RKO (cell line): ENCODE measurements around the gene ABI3BP.
A peak's percentile ranks its signal among the peaks of the same experiment; 100 is the strongest.

Experiments used
- DNase-seq: peaks from one replicate; pipeline ENCODE4 v3.0.0-alpha.2; 2016; ENCODE audit warnings: low spot score

ABI3BP gene

DNA sequence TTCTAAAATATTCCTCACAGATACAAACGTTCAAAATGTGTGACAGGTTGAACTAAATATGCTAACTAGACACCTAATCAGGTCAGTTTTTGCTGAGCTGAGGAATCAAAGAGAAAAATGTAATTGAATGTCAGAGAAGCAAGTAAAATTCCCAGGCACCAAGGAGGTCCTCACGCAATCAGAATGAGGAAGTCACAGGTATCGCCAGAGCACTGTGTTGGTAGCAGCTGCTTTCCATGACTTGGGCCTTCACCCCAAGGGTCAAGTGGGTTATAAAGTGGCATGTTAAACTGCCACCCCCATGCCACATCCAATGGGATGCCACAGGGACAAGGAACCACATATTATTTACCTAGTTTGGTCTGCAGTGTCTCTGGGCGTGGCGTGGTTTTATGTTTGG, 158.9 kb downstream of the ABI3BP start:
- no peak for DNase-seq

- DNase-seq = no peak
Observed at GRCh38 chr3:100833483-100833882, 159.7 kb downstream of the ABI3BP start.

- DNase-seq = no peak
Observed at GRCh38 chr3:100831629-100832028, 161.6 kb downstream of the ABI3BP start.

- no peak for DNase-seq
Observed at GRCh38 chr3:100830931-100831330, 162.3 kb downstream of the ABI3BP start.

DNA sequence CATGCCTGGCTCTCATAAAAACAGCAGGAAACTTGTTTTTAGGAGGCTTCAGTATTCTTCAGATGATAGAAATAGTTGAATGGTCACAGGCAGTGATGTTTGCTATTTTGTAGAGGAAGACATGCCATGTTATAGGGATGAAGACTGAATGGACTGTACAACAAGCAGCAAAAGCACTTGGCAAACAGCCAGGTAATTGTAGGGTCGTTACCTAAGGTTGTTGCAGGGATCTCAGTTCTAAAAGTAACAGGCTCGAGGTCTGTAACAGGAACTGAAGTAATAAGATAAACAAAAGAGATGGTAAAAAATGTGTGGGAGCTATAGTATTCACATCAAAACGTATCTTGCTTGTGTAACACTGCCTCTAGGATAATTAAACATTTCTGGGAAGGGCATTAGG, 167.6 kb downstream of the ABI3BP start:
- no peak for DNase-seq

DNA sequence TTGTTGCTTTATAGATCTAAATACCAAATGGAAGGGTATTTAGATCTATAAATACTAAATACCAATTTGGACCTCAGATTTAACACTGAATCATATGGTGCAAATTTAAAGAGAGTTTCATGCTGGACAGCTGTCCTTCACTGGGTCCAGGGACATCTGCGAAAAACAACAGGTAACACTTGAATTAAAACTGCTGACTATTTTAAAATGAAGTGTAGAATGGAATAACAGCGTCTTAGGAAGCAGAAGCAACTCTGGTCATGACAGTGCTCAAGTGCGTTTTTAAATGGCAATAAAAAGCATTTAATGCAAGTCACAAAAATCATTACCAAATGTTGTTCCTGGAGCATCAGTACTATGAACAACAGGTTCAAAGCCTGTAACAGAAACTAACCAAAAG, 177.6 kb downstream of the ABI3BP start:
- DNase-seq = no peak

DNA sequence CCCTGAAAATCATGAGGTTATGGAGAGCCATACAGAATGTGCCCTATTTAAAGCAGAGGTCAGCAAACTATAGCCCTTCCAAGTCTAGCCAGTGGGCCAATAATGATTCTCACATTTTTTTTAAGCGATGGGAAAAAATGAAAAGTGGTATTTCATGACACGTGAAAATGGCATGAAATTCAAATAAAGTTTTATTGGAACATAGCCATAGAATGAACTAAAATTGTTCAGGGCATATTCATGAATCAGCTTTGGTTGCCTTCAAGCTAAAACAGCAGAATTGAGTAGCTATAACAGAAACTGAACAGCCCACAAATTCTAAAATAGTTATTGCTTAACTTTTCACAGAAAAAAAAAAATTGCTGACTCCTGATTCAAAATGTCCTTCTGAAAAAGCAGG, 179.4 kb downstream of the ABI3BP start:
- DNase-seq = no peak

DNA sequence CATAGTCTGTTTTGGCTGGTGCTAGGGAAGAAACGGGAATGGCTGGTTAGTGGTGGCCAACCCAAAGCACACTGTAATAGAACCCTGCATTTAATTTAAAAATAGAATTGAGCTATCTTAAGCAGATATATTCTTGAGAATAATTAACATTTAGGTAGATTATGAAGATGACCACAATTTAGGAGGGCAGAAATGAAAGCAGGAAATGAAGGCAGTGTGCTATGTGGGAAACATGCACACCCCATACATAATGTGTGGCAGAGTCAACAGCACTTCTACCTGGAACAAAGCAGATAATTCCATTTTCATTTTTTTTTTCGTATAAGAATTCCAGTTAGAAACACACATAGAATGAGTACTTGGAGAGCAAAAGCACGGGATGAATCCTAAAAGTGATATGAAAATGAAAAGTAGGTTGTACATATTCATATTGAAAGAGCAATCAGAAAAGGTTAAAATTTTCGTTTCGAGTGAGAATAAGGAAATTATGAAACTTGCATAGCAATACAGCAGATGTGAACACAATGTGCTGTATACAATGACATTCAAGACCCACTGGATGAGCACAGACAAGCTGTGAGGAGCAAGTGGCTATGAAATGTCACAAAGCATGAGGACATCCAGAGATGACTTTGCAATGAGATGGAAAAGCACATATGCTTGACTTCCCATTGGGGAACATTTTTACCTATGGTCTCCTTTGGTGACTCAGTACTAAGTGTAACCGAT, 181.3 kb downstream of the ABI3BP start:
- no peak for DNase-seq

GRCh38 chr3:100810671-100811070, 182.6 kb downstream of the ABI3BP start:
- DNase-seq = no peak

DNA sequence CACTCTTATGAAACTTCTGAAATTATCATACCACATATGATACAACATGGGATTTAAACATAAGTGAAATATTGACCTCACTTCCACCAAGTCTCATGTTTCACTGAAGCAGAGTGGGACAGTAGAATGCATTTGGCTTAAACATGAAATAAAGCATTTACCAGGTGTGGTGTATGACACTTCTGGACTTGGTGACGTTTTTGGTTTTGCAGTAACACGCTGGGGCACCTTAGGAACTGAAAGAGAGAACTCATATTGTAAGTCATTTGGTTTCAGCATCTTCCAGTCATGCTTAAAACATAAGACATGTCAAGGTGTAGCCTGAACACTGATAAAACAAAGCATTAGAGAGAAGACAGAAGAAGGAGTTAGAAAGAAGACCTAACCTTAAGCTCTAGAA, 188.6 kb downstream of the ABI3BP start:
- DNase-seq = no peak

GRCh38 chr3:100803711-100804110, 189.5 kb downstream of the ABI3BP start:
- DNase-seq = no peak

DNA sequence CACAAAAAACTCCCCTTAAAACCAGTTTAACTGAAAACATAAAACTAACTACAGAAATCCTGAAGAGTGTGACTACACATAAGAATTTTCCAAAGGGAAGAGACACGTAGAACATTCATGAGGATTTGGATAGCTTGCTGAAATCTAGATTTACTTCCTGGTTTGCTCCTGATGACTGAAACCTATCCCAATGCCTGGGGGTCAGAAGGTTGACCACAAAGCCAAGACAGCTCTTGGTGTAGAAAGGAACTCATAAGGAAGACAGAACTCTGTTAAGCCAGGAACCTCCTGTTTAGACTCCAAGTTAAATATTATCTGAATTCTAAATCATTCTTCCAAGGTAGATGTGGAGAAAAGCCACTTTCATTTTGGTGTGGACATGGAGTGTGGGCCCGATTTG, 191.1 kb downstream of the ABI3BP start:
- no peak for DNase-seq

- no peak for DNase-seq
Observed at GRCh38 chr3:100798012-100798411, 195.2 kb downstream of the ABI3BP start.

- DNase-seq = peak; percentile 60
Observed at GRCh38 chr3:100796556-100796955, 196.7 kb downstream of the ABI3BP start.

DNA sequence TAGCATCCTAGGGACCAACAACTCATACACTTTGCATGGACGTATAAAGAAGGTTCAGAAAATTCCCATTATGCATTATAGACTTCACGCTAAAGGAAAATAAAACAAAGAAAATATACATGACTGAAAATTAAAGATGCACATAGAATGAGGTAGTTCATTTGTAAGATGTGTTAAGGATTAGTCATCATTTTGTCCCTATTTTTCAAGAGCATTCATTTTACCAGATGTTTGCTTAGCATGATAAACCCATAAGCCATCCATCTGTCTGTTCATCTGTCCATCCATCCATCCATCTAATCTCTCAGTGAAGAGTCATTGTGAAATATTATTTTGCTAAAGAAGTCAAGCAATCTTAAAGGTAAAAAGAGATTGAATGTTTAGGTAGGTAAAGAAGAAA, 203.6 kb downstream of the ABI3BP start:
- no peak for DNase-seq

DNA sequence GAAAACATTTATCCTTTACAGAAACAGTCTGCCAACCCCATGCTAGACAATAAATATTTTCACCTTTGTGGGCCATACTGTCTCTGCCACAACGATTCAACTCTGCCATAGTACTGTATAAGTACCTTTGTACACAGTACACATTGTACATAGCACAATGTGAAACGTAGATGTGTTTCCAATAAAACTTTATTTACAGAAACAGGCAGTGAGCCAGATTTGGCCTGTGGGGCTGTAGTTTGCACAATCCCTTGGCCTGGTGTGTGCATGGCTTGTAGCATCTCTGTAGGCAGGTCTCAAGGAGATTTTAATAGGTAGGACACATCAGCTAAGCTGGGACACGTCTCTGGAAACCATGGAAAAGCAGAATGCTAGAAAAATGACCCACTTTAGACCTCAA, 209.6 kb downstream of the ABI3BP start:
- no peak for DNase-seq

GRCh38 chr3:100782906-100783305, 210.3 kb downstream of the ABI3BP start:
- no peak for DNase-seq

GRCh38 chr3:100782348-100782747, 210.9 kb downstream of the ABI3BP start:
- DNase-seq = no peak

DNA sequence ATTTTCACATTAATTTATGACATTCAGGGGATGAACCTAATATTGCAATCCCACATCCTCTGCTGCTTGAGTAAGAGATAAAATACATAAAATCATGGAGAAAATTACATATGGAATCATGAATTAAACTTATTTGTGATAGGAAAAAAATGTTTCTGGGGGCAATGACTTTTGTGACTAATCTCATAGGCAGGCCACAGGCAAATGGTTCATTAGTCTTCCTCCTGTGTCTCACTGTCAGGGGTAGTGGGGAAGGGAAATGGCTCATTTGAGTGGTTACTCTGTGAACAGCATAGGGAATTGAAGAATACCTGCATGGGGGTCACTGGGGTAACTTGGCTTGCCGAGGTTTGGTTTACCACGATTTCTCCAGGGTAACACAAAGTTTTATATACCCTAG, 211.9 kb downstream of the ABI3BP start:
- DNase-seq = no peak

DNA sequence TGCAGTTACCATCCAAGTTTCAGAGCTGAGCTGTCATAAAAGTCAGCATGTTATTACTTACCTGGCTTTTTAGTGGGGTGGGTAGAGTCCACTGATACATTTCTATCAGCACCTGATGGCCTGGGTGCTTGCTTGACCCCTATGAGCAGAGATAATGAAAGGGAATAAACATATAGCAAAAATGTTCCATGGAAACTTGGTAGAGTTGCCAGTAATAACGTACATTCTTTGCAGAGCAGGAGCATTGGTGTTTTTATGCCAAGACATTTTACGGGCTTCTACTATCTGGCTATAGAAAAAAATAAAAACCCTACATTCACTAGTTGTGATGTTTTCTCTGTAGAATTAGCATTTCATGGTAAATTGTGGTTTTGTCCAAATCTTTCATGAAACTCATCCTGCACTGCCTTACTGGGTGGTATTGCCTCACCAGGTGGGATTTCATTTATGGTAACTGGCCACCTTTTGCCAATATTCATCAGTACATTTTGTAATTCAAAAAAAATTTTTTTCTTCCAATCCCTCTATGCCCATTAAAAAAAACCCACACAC, 213.1 kb downstream of the ABI3BP start:
- DNase-seq = no peak

- DNase-seq = no peak
Observed at GRCh38 chr3:100779480-100779879, 213.7 kb downstream of the ABI3BP start.

- no peak for DNase-seq
Observed at GRCh38 chr3:100777271-100777670, 215.9 kb downstream of the ABI3BP start.

DNA sequence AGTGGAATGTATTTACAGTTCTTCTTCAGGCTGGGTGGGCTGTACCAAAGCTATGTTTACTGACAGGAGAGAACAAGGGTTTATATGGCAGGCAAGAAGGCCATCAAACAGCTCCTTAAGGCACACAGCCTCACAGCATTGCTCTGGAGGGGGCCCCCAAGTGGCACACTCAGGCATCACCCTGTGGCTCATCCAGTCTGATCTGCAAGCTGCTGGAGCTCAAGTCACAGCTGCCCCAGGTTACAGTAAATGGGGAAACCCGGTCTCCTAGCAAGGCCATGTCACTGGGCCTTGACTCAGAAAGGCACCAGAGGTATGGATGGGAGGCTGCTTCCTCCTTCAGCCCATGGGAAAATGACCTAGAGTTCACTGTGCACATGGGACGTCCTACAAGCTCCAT, 216.5 kb downstream of the ABI3BP start:
- DNase-seq = no peak

GRCh38 chr3:100776097-100776729, 217.0 kb downstream of the ABI3BP start:
- DNase-seq = no peak
